Measurements from ENCODE around the gene NPAS3.

Gene NPAS3

GRCh38 chr14:33794791-33795305 is 856.2 kb downstream of the NPAS3 start:
- DNase-seq (ENCODE audit: extremely low read depth in 1 of 2, low read depth in 1 of 2), result no peak

DNA sequence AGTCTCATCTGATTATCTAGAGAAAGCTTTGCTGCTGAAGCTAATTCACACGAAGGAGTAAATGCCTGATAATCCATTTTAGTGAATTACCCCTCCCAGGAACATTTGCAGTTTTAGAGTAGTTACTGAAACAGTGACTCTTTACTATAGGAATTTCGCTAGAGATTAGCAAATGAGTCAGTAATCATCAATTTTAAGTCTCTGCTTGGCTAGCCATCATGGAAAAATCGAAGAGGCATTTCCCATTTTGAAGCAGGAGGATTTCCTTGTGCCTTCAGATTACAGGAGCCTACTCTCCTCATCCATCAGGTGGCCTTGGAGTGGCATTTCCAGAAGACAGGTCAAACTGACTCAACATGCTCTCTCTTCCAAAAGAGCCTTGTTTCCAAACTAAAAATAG is 857.7 kb downstream of the NPAS3 start:
- DNase-seq (ENCODE audit: extremely low read depth in 1 of 2, low read depth in 1 of 2), result no peak

DNA sequence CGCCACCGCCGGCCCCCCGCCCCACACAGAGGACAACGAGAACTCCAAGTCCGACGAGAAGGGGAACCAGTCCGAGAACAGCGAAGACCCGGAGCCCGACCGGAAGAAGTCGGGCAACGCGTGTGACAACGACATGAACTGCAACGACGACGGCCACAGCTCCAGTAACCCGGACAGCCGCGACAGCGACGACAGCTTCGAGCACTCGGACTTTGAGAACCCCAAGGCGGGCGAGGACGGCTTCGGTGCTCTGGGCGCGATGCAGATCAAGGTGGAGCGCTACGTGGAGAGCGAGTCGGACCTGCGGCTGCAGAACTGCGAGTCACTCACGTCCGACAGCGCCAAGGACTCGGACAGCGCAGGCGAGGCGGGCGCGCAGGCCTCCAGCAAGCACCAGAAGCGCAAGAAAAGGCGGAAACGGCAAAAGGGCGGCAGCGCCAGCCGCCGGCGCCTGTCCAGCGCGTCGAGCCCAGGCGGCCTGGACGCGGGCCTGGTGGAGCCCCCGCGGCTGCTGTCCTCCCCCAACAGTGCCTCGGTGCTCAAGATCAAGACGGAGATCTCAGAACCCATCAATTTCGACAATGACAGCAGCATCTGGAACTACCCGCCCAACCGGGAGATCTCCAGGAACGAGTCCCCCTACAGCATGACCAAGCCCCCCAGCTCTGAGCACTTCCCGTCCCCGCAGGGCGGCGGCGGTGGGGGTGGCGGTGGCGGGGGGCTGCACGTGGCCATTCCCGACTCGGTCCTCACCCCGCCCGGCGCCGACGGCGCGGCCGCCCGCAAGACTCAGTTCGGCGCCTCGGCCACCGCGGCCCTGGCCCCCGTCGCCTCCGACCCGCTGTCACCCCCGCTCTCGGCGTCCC is 861.3 kb downstream of the NPAS3 start:
- no peak for DNase-seq (ENCODE audit: extremely low read depth in 1 of 2, low read depth in 1 of 2)

GRCh38 chr14:33800735-33801163 is 862.1 kb downstream of the NPAS3 start:
- no peak for DNase-seq (ENCODE audit: extremely low read depth in 1 of 2, low read depth in 1 of 2)

DNA sequence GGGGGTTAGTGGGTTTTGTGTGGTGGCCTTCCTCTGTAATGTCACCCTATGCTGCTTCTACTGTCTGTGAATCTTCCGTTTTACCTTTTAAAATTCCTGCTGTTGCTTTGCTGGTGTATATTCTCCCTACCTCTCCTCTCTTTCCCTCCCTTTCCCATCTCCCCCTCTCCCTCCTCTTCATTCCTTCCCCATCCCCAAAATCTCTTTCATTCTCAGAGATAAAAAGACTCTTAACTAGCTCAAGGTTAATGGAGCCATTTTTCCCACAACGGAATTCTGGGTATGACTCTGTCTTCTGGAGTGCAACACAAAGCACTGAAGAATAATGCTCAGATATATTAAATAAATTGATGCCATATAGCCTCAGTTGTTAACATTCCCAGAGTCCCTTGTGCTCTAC is 864.1 kb downstream of the NPAS3 start:
- no peak for DNase-seq (ENCODE audit: extremely low read depth in 1 of 2, low read depth in 1 of 2)

DNA sequence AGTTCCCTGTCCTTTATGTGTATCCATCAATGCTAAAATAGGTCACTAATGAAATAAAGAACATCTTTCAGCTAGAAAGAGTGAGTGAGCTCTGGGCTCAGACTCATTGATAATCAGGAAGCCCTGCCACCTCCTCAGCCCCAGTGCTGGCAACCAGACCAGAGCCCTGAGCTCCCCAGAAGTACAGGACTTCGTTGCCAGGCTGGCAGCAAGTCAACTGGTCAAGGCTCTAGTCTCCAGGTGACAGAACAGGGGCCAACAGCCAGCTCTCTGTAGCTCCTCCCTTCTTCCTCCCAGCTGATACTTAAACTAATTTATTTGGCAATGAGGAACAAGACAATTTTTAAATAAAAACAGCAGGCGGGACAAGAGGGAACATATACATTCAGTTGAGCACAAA is 866.9 kb downstream of the NPAS3 start:
- DNase-seq (ENCODE audit: extremely low read depth in 1 of 2, low read depth in 1 of 2), result no peak

DNA sequence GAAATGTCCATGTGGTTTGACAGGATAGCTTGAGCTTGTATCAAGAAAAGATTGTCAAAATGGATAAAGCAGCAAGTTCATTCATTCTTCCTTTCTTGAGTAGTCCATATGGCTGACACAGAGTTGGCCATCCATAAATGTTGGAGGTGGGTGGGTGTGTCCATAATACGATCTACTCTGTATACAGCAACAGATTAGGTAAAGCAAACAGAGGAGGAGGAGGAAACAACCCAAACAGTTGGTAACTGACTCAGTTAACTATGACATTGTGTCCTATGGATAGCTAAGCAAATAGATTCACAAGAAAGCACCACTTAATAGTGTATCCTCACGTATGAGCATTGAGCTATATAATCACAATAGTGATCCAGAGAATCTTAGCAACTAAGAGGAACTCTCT is 868.2 kb downstream of the NPAS3 start:
- no peak for DNase-seq (ENCODE audit: extremely low read depth in 1 of 2, low read depth in 1 of 2)

DNA sequence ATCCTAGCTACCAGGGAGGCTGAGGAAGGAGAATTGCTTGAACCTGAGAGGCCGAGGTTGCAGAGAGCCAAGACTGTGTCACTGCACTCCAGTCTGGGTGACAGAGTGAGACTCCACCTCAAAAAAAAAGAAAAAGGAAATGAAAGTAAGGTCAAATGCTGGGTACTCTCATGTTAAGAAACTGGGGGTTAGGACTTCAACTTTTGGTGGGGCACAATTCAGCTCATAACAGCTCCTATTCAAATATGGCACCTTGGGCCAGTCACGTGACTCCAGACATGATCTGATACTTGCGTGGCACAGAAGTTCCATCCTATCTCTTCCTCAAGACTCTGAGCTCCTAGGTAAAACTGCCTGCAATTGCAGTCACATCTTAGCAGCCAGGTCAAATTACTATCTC is 869.5 kb downstream of the NPAS3 start:
- DNase-seq (ENCODE audit: extremely low read depth in 1 of 2, low read depth in 1 of 2), result no peak

- DNase-seq (ENCODE audit: extremely low read depth in 1 of 2, low read depth in 1 of 2), result no peak
Observed at GRCh38 chr14:33809396-33809981, 870.8 kb downstream of the NPAS3 start.

- DNase-seq (ENCODE audit: extremely low read depth in 1 of 2, low read depth in 1 of 2), result no peak
Observed at GRCh38 chr14:33810308-33810707, 871.6 kb downstream of the NPAS3 start.

DNA sequence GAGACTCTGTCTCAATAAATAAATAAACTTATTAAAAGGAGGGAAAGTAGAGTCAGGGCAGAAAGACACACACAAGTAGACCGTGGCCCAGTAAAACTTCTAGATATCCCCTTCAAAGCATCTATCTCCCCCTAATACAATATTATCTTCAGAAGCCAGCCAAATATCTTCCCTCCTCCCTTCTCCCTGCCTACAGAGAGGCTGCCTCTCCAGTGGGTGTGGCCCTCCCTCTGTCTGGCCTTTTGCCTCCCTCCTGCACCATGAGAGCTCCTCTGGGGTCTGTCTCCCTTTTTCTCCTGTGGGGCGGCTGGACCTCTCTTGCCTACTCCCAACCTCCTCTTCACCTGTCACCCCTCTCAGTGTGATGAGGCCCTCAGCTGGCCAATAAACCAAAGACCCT is 873.0 kb downstream of the NPAS3 start:
- DNase-seq (ENCODE audit: extremely low read depth in 1 of 2, low read depth in 1 of 2), result no peak

DNA sequence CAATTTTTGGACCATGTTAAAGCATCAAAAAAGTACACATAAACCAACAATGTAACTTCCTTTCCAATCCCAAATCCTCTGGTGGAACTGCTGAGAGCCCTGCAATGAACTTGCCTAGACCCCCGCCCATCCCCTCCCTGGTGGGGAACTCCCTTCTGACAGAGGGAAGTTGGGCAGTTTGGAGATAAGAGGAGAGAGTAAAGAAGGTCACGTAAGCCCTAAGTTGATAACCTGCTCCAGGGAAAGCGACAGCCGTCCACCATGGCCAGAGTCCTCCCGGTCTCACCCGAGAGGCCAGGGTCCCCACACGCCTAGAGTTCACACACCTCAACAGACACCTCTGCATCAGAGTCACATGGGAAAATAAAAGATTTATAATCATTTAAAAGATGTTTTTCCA is 873.5 kb downstream of the NPAS3 start:
- DNase-seq (ENCODE audit: extremely low read depth in 1 of 2, low read depth in 1 of 2), result no peak

DNA sequence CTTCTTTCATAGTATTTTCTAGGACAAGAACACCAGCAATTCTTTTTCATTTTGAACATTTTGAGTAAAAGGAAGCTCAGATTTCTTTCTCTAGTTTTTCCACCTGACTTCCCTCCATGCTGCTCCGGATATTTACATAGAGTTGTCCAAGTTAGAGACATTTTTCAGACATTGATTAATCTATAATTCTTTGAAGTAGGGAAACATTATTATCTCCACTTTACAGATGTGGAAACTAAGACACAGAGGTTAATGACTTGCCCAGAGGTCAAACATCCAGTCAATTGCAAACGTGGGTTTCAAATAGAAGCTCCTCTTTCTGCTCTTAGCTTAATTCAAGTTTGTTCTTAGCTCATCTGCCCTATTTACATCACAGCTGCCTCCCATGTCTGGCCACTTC is 873.9 kb downstream of the NPAS3 start:
- no peak for DNase-seq (ENCODE audit: extremely low read depth in 1 of 2, low read depth in 1 of 2)

DNA sequence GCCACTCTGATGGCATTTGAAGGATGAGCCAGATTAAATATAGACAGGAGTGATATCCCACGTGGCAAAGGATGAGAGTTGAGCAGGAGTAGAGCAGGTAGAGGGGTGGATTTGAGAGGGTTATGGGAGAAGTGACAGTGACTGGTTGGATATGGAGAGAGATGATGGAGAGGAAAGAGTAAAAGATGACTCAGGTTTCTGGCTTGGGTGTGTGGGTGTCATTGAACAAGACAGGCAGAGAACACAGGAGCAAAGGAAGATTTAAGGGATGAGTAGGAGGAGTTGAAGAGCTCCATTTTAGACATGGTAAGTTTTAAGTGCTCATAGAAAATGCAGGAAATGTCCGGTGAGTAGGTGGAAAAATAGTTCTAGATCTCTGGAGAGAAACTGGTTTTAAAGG is 875.3 kb downstream of the NPAS3 start:
- no peak for DNase-seq (ENCODE audit: extremely low read depth in 1 of 2, low read depth in 1 of 2)

- DNase-seq (ENCODE audit: extremely low read depth in 1 of 2, low read depth in 1 of 2), result no peak
Observed at GRCh38 chr14:33833706-33834465, 895.2 kb downstream of the NPAS3 start.

DNA sequence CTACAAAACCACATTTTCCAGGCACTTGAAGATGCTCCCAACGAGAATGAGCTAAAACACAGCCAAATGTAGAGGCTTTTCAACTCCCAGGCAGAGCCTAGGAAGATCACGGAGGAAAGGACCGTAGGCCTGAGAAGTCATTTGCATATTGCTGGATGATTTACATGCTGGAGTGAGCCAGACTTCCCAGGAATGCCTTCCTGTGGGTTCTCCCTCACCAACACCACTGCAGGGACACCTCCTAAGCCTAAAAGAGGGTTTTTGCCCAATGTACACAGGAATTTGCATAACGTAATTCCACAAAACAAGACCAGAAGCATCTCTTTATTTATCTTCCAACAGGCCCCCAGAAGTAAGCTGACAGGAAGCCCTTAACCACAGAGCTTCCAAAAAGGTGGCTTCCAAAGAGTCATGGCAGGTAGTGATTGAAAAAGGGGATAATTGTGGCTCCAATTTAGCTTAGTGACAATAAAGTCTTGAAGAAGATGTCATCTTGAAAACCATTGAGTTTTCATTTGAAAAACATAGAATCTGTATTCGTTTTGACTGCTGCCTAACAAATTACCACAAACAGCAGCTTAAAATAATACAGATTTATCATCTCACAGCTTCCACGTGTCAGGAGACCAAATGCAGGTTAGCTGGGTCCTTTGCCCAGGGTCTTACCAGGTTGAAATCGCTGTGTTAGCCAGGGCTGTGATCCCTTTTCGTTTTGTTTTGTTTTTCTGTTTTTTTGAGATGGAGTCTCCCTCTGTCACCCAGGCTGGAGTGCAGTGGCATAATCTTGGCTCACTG is 896.0 kb downstream of the NPAS3 start:
- no peak for DNase-seq (ENCODE audit: extremely low read depth in 1 of 2, low read depth in 1 of 2)

- DNase-seq (ENCODE audit: extremely low read depth in 1 of 2, low read depth in 1 of 2), result no peak
Observed at GRCh38 chr14:33835261-33835655, 896.6 kb downstream of the NPAS3 start.

- DNase-seq (ENCODE audit: extremely low read depth in 1 of 2, low read depth in 1 of 2), result no peak
Observed at GRCh38 chr14:33835677-33836076, 897.0 kb downstream of the NPAS3 start.

- DNase-seq (ENCODE audit: extremely low read depth in 1 of 2, low read depth in 1 of 2), result no peak
Observed at GRCh38 chr14:33836203-33836899, 897.7 kb downstream of the NPAS3 start.

DNA sequence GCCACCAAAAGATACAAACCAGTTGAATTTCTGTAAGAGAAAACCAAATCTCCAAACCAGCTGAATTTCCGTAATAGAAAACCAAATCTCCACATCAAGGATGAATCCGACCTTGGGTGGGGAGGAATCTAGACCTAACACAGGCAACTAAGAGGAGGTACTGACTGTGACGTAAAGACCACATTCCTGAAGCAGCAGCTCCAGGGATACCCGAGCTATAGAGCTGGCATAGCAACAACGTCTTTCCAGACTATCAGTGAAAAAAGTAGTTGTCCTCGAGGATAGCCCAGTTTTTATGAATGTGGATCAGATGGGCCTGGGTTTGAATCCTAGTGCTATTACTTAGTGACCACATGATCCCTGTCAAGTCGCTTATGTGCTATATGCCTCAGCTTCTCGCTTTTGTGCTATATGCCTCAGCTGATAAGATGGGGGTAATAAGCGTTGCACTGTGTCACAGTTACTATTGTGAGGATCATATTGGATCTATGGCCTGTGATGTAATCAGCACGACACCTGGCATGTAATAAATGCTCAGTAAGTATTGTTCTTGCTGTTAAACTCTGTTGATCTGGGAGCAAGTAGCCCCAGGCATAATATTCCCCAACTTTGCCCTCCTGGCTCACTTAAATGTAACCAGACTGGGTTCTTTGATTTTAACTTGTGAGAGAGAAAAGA is 898.4 kb downstream of the NPAS3 start:
- no peak for DNase-seq (ENCODE audit: extremely low read depth in 1 of 2, low read depth in 1 of 2)

Data from stimulated activated CD8-positive, alpha-beta memory T cell treated with anti-CD3 and anti-CD28 coated beads, Interleukin-7, amount 100 ng/mL, for 48 hours (primary cell).